Measurements from ENCODE around the gene ADM.
"Not testable (repeated sequence)": the region's sequence is repeated elsewhere in the genome, so short reads cannot be mapped to it uniquely, and the experiment has no call there.

ADM gene

GRCh38 chr11:10304495-10305261 is at the start of gene ADM:
ADM (plus strand) TSS chr11:10305073; CDS start chr11:10305701, 628 bp downstream.
- DNase-seq (ENCODE audit: low spot score), result no peak

- DNase-seq (ENCODE audit: low spot score), result no peak
Measured at GRCh38 chr11:10255388-10256125, 49.3 kb upstream of the ADM start.

- no peak for DNase-seq (ENCODE audit: low spot score)
Measured at GRCh38 chr11:10257478-10257877, 47.4 kb upstream of the ADM start.

GRCh38 chr11:10261821-10262220 is 43.1 kb upstream of the ADM start:
- no peak for DNase-seq (ENCODE audit: low spot score)

- no peak for DNase-seq (ENCODE audit: low spot score)
Measured at GRCh38 chr11:10263929-10264328, 40.9 kb upstream of the ADM start.

GRCh38 chr11:10264716-10265115 is 40.2 kb upstream of the ADM start:
- not testable (repeated sequence) for DNase-seq (ENCODE audit: low spot score)

- DNase-seq (ENCODE audit: low spot score), result no peak
Measured at GRCh38 chr11:10265936-10266335, 38.9 kb upstream of the ADM start.

GRCh38 chr11:10267821-10268220 is 37.1 kb upstream of the ADM start:
- DNase-seq (ENCODE audit: low spot score), result no peak

- no peak for DNase-seq (ENCODE audit: low spot score)
Measured at GRCh38 chr11:10268746-10269488, 36.0 kb upstream of the ADM start.

- no peak for DNase-seq (ENCODE audit: low spot score)
Measured at GRCh38 chr11:10272132-10272531, 32.7 kb upstream of the ADM start.

- no peak for DNase-seq (ENCODE audit: low spot score)
Measured at GRCh38 chr11:10273738-10274137, 31.1 kb upstream of the ADM start.

- no peak for DNase-seq (ENCODE audit: low spot score)
Measured at GRCh38 chr11:10274726-10275125, 30.1 kb upstream of the ADM start.

GRCh38 chr11:10275714-10276113 is 29.2 kb upstream of the ADM start:
- DNase-seq (ENCODE audit: low spot score), result no peak

- no peak for DNase-seq (ENCODE audit: low spot score)
Measured at GRCh38 chr11:10282117-10282516, 22.8 kb upstream of the ADM start.

GRCh38 chr11:10283991-10284390 is 20.9 kb upstream of the ADM start:
- no peak for DNase-seq (ENCODE audit: low spot score)

- DNase-seq (ENCODE audit: low spot score), result no peak
Measured at GRCh38 chr11:10285148-10285802, 19.6 kb upstream of the ADM start.

GRCh38 chr11:10287140-10287539 is 17.7 kb upstream of the ADM start:
- no peak for DNase-seq (ENCODE audit: low spot score)

GRCh38 chr11:10287766-10288715 is 16.8 kb upstream of the ADM start:
- DNase-seq (ENCODE audit: low spot score), result no peak

- no peak for DNase-seq (ENCODE audit: low spot score)
Measured at GRCh38 chr11:10288881-10289764, 15.8 kb upstream of the ADM start.

- DNase-seq (ENCODE audit: low spot score), result no peak
Measured at GRCh38 chr11:10289765-10290380, 15.0 kb upstream of the ADM start.

Data from CD4-positive, alpha-beta T cell treated with Interleukin-2 at 100 ng/mL for 4 hours (primary cell).